Measurements from ENCODE around the gene ATP5F1A.
"Not testable (repeated sequence)": the region's sequence is repeated elsewhere in the genome, so short reads cannot be mapped to it uniquely, and the experiment has no call there.

ATP5F1A gene

DNA sequence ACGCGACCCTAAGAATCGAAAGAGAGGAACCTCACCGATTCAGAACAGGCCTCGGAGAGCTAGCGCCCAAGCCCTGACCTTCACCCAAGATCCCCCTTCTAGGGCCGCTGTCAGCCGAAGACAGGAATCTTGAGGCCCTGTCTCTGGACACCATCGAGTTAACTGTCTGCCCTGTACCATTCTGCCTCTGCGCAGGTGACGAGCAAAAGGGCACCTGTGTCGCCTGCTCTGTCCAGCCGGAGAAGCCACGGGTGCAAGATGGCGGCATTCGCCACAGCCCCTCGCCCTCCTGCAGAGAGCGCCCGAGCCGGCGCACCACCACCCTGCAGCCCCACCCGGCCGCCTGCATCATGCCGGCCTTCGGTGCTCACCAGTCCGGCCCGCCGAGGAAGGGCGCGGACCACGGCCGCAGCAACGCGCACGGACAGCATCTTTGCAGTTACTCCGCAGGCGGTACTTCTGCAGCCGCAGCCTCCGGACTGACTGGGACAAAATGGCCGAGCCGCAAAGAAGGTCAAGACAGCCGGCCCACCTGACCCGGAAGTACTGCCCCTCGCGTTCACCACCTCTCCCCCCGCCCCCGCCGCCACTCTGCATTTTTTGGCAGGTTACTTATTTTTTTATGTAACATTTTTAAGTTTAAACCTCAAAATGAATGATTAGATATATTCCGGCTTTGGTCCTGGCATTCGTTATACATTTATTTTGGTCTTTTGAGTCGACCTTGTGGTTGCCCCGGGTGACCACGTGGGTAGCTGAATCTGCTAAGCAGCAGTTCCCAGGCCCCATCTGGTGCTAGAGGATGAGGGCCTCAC lies at the start of gene ATP5F1A:
TSS of gene ATP5F1A (minus strand) at position 496 of the 815 bp plus-strand sequence. CDS start at position 431, 65 bp downstream.
- DNase-seq: peak; percentile 85

DNA sequence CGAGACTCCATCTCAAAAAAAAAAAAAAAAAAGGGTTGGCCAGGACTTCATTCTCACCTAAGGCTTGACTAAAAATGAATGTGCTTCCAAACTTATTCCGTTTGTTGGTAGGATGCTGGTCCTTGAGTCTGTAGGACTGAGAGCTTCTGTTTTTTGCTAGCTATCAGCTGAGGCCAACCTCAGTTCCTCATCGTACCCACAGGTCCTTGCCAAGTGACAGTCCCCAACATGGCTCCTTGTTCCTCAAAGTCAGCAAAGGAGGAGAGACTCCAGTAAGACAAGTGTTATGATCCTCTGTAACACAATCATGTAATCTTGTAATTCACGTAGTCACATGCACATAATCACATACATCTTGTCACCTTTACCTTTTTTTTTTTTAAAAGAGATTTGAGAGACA lies 43.1 kb upstream of the ATP5F1A start:
- no peak for DNase-seq

DNA sequence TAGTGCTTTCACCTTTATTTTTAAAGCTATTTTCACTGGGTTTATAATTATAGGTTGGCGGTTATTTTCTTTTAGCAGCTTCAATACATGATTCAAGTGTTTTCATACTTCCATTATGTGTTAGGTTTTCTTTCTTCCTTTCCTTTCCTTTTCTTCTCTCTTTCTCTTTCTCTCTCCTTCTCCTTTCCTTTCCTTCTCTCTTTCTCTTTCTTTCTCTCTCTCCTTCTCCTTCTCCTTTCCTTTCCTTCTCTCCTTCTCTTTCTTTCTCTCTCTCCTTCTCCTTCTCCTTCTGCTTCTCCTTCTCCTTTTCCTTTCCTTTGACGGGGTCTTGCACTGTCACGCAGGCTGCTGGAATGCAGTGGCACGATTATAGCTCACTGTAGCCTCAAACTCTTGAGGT lies 42.1 kb upstream of the ATP5F1A start:
- no peak for DNase-seq

DNA sequence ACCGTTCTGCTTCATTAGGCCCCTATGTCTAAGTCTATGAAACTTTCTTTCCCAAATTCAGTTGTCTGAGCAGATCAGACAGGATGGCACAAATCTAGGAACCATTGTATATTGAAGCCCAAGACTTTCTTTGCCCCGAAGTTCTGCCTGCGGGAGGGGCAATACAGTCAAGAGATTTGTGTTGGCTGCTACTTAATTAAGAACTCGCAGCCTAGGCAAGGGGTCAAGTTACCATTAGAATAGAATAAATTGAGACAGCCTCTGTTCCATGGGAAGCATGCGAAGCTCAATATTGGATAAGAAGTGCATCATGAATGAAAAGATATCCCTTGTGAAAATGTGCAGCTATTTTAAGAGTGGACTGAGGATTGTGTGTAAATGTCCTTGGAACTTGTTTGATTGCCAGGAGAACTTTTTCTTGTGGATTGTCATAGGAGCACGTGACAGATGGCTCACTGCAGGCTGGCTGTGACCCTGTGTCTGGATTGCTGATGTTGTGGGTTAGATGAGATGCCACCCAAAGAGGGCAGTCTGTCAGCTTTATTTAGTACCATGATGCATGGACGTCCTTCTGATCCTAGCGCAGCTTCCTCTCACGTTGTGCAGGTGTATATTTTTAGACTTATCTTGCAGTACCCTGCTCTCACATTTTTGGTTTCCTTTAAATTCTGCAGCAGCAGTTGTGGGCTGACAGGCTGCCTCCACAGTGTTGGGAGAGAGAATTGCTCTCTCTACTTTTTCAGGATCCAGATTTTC lies 37.0 kb upstream of the ATP5F1A start:
- no peak for DNase-seq

DNA sequence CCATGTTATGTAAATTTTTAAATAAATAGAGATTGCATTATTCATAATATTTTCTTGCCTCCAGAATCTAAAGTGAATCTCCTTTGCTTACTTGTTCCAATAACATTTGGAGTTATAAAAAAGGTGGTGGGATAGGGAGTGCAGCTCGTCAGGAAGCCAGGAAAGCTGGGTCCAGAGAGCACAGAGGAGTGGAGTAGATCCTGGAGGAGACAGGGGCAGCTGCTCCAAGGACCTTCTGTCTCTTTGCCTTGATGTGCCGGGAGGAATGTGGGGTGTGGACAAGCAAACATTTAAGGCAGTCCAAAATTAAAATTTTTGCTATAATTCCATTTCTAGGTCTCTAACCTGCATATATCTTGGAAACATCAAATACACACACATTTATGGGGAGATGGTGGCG lies 35.4 kb upstream of the ATP5F1A start:
- no peak for DNase-seq

DNA sequence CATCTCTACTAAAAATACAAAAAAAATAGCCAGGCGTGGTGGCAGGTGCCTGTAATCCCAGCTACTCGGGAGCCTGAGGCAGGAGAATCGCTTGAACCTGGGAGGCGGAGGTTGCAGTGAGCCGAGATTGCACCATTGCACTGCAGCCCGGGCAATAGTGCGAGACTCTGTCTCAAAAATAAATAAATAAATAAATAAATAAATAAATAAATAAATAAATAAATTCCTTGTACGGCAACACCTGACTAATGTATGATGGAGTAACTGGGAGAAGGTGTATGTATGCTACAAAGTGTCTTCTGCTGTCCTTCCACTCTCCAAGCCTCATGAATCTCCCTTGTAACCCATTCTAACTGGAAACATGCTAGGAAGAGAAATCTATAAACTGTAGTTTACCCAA lies 32.5 kb upstream of the ATP5F1A start:
- DNase-seq: not testable (repeated sequence)

DNA sequence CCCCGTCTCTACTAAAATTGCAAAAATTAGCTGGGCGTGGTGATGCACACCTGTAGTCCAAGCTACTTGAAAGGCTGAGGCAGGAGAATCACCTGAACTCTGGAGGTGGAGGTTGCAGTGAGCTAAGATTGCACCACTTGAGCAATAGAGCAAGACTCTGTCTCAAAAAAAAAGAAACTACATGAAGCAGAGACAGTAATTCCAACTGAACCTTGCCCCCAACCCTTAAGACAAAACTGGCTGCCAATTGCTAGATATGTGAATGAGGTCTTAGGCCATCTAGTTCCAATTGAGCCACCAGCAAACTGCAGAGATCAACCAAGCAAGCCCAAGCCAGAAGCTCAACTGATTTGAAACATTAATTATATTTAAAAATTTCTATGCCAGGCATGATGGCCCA lies 32.0 kb upstream of the ATP5F1A start:
- no peak for DNase-seq

DNA sequence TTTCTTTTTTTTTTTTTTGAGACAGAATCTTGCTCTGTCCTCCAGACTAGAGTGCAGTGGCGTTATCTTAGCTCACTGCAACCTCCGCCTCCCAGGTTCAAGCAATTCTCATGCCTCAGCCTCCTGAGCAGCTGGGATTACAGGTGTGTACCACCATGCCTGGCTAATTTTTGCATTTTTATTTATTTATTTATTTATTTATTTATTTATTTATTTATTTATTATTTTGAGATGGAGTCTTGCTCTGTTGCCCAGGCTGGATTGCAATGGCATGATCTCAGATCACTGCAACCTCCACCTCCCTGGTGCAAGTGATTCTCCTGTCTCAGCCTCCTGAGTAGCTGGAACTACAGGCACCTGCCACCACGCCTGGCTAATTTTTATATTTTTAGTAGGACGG lies 28.5 kb upstream of the ATP5F1A start:
- DNase-seq: not testable (repeated sequence)

DNA sequence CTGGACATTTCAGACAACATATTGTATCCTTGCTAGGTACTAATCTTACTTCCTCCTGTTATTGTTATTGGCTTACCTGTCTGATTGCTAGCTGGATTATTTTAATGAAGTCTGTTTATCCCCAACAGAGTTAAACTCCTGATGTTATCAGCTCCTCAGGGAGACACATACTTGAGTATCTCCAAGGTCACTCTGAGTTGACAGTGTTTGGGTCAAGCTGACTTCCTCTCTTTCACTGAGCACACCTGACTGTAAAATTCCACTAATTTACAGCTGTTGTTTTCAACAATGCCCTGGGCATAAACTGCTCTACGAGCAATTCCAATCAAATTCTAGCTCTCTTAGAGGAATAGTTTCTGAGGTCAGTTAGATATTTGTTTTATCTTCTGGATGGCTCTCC lies 15.7 kb upstream of the ATP5F1A start:
- DNase-seq: no peak

DNA sequence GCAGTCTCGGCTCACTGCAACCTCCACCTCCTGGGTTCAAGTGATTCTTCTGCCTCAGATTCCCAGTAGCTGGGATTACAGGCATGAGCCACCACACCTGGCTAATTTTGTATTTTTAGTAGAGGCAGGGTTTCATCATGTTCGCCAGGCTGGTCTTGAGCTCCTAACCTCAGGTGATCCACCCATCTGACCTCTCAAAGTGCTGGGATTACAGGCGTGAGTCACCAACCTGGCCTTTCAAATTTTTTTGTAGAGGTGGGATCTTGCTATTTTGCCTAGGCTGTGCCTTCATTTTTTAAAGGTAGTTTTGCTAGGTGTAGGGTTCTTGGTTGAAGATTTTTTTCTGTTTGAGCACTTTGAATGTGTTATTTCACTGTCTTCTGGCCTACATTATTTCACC lies 12.3 kb upstream of the ATP5F1A start:
- DNase-seq: no peak

DNA sequence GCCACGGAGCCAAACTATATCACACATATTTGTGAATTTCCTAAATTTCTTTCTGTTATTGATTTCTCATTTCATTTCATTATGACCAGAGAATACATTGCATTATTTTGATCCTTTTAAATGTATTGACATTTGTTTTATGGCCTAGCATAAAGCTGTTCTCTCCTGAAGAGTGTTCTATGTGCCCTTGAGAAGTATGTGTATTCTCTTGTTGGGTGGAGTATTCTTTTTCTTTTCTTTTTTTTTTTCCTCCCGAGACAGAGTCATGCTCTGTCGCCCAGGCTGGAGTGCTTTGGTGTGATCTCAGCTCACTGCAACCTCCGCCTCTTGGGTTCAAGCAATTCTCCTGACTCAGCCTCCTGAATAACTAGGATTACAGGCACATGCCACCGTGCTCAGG lies 11.3 kb upstream of the ATP5F1A start:
- no peak for DNase-seq

DNA sequence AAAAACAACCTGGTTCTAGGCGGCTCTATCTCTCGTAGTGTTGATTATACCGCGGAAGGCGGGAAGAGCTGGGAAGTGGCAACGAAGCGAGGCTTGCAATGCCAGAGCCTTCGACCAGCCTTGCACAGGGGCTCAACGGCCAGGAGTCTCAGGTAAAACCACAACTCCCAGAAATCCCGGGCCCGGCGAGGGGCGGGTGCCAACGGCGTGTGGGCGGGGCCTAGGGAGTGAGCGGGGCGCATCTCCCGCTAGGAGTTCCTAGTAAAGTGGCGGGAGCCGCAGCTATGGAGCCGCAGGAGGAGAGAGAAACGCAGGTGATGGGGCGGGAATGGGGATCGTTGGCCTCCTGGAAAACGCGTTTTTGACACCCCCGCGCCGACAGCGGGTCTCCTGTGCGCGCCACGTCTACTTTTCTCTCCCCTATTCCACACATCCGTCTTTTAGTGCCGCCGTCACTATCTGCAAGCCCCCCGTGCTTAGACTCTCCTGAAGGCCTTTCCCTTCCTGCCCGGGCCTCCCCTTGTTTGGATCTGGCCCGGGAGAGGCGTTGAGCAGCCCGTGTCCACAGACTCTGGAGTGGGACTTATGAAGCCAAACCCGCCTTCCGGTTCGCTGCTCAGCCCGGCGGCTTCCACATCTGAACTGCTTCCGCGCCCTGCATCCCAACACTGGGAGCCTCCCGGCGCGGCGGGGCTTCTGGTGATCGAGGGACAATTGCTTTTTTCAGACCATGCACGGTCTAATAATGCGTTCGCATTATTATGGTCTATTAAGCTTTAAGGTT lies 6.2 kb upstream of the ATP5F1A start, which contains the start of gene HAUS1:
TSS of gene HAUS1 (plus strand) at position 258 of the 784 bp plus-strand sequence. CDS start at position 285, 27 bp downstream.
- DNase-seq: peak; percentile 96

DNA sequence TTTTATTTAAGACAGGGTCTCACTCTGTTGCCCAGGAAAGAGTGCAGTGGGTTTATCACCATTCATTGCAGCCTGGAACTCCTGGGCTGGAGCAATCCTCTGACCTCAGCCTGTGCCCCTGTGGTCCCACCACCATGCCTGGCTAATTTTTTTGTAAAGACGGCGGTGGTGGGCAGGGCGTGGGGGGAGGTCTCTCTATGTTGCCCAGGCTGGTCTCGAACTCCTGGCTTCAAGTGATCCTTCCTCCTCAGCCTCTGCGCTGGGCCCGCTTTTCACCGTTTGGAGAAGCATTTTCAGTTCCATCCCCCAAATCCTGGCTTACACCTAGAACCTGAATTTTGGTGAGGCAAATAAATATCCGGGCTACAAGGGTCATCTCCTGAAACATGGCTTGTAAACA lies 1.4 kb upstream of the ATP5F1A start:
- no peak for DNase-seq

DNA sequence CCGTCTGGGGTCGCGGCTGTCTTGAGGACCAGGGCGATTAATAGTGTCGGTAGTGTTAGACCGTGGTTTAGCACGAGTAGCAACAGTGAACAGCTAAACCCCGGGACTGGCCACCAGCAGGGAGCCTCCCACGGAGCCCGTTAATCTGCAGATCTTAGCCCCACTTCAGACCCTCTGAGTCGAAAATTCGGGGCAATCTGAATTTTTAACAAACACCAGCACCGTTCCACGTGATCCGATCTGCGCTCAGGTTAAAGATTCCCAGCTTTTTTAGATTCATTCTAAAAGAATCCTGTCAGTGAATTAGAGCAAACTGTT lies 479 bp upstream of the ATP5F1A start:
- DNase-seq: no peak

DNA sequence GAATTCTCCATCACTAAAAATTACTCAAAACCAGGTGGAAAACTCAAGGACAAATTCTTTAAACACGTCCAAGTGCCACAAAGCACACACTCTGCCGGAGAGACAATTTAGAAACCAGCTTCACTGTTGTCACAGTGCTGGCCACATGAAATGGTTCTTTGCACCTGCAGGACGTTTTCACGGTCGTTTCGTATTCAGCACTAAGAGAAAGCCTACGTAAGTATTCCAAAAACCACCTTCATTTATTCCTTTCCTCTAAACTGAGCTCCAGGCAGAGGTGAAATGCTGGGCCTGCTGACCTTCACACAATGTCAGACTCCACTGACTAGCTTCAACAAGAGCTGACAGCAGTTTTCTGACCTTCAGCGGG lies 680 bp downstream of the ATP5F1A start:
- no peak for DNase-seq

DNA sequence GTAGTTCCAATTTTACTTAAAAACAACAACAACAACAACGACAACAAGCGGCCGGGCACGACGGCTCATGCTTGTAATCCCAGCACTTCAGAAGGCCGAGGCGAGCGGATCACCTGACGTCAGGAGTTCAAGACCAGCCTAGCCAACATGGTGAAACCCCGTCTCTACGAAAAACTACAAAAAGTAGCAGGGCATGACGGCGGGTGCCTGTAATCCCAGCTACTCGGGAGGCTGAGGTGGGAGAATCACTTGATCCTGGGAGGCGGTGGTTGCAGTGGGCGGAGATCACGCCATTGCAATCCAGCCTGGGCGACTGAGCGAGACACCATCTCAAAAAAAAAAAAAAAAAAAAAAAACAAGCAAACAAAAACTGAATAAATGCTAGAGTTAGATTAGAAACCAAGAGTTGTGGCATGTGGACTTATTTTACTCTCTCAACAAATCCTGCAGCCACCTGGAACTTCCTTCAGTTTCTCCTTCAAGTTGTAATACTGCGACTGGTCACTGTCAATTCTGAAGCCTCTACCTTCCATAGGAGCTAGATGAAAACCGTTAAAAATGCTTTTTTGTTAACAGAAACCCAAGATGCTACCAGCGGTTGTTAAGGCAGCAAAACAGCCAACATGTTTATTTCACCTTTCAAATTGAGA lies 1.3 kb downstream of the ATP5F1A start:
- no peak for DNase-seq

DNA sequence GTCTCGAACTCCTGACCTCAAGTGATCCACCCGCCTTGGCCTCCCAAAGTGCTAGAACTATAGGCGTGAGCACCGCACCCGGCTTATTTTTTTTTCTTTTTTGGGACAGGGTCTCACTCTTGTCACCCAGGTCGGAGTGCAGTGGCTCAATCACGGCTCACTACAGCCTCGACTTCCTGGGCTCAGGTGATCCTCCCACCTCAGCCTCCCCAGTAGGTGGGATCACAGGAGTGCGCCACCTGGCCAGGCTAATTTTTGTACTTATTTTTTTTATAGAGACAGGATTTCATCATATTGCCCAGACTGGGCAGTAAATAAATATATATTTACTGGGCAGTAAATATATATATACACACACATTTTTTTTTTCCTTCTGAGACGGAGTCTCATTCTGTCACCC lies 2.6 kb downstream of the ATP5F1A start:
- no peak for DNase-seq

DNA sequence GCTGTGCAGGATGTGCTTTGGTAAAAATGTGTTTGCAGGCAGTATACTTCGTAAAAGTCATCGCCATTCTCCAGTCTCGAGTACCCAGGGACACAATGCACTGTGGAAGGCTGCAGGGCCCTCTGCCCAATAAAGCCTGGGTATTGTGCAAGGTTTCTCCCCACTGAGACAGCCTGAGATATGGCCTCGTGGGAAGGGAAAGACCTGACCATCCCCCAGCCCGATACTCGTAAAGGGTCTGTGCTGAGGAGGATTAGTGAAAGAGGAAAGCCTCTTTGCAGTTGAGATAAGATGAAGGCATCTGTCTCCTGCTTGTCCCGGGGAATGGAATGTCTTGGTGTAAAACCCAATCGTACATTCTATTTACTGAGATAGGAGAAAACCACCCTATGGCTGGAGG lies 9.6 kb downstream of the ATP5F1A start:
- DNase-seq: not testable (repeated sequence)

DNA sequence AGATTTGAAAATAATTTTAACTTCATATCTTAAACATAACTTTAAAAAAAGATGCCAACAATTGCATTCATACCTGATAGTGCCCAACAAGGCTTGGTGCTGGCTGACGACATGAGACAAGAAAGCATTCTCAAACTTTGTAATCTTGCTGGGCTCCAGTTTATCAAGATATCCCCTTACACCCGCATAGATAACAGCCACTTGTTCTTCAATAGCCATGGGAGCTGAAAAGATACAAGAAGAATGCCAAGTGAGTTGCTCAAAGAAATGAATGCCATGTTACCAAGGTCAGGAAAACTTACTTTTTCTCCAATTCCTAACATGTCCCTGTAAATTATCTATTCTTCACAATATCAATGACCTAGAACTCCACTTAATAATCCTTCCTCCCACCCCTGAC lies 13.7 kb downstream of the ATP5F1A start:
- no peak for DNase-seq

DNA sequence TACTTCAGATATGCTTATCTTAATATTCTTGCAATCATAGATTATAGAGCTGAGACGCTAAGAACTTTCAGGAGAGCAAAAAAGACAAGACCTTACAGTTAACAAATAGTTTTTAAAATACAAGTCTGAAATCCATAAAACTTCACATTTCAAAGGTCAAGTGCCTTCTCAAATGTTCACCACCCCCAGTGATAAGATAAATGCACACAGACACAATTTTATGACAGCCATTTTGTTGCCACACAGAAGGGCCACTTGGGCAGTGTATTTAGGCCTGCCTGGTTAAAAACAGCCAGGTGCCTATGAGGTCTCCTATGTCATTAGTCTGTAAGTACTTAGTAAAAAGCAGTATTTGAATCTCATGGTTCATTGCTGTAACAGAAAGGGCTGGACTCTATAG lies 17.9 kb downstream of the ATP5F1A start:
- no peak for DNase-seq

DNA sequence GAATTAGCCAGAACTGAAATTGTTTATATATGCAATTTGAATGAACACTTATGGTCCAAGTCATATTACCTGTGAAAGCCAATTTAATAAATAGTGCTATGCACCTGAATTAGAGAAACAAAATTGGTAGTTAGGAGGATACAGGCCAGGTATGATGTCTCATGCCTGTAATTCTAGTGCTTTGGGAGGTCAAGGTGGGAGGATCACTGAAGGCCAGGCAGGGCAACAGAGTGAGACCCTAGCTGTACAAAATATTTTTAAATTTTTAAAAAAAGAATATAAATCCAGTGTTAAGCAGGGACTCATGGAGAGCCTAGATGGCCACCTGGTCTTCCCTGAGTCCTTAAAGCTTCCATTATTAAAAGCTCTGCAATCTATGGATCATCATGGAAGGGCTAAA lies 18.8 kb downstream of the ATP5F1A start:
- no peak for DNase-seq

DNA sequence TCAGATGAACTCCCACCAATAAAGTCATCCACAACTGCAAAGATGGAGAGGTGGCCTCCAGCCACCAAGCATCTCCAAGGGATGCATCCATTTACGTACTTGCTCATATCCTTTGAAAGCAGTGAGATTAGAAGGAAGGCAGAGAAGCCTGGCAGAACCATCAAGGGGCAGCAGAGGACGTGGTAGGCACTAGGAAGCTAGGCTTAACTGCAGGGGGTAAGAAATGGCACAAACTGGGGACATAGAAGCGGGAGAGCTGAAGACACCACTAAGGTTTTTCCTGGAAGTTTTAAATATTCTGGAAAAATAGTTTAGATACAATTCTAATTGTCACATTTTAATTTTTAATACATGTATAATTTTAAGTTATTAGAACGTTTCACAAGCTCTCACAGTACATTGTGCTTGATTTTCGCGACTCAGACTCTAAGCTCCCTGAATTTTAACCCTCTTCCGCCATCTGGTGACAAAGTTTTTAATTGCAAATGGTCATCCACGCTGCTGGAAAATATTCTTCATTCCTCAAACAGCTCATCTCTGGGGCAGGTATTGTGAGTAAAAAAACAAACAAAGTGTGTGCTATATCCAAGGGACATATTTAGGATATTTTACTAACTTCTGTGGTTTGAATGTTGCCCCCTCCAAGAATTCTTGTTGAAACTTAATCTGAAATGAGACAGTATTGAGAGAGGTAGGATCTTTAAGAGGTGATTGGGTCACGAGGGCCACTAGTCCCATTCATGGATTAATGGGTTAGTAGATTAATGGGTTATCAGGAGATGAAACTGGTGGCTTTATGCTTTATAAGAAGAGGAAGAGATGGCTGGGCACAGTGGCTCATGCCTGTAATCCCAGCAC lies 24.4 kb downstream of the ATP5F1A start:
- DNase-seq: peak; percentile 56
